GM19397 (cell line): ENCODE data around the gene PHACTR1.

Source experiments
- ATAC-seq: cut with Tn5 transposase; IDR thresholded peaks from one replicate; pipeline ENCODE4 v1.9.1; 2021; ENCODE audit warnings: mild to moderate bottlenecking, moderate library complexity; ENCODE audit not compliant: unreplicated experiment

The PHACTR1 gene

GRCh38 chr6:12844284-12845223, 128.0 kb downstream of the PHACTR1 start:
- no peak for ATAC-seq

- ATAC-seq: no peak
Measured at GRCh38 chr6:12845224-12846004, 128.8 kb downstream of the PHACTR1 start.

DNA sequence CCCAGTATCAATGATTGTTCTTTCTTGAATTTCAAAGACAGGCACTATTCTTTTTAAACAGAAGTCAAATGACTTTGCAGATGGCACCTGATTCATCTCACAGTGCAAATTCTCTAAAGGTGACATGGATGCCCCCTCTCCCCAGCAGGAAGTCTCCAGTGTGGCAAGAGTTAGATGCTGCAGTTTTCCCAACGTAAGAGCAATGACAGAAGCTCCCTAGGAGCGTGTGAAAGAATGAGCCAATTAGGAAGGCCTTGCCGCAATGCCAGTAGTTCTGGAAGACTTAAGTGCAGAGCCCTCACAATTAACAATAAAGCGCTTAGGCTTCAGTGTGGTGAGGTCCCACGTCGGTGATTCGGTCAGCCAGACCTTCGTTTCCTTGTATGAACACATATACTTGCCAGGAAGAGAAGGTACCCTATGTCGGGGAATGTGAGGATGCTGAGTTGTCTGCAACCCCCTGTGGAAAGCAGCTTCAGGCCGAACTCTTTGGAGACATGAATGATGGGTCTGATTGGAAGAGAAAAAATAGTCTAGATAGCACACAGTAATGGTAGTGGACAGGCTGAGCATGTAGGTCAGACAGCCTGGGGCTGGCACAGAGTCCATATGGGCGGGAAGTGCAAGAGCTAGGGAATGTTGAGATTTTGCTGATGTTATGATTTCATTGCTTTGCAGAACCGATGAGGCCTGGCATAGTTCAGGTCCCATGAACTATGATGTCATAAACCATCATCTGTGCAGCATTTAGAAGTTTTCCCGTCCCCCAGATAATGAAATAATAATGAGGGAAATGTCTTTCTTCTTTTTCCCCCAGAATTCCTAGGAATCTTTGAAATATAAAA, 132.6 kb downstream of the PHACTR1 start:
- ATAC-seq: no peak

DNA sequence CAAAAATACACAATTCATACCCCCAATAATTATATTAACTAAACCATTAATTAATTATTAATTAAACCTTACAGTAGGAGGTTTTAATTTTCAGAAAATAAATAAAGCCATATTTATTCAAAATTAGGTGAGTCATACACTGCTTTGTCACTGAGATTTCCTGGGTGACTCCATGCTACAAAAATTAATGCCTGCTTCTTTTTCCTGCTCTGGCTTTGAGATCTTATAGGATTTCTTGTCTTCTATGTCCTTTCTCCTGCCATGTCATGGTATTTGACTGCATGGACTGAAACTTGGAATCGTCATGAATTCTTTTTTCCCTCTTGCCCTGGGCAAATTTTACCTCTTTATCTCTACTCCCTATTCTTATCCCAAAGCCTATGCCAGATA, 133.2 kb downstream of the PHACTR1 start:
- ATAC-seq: no peak

DNA sequence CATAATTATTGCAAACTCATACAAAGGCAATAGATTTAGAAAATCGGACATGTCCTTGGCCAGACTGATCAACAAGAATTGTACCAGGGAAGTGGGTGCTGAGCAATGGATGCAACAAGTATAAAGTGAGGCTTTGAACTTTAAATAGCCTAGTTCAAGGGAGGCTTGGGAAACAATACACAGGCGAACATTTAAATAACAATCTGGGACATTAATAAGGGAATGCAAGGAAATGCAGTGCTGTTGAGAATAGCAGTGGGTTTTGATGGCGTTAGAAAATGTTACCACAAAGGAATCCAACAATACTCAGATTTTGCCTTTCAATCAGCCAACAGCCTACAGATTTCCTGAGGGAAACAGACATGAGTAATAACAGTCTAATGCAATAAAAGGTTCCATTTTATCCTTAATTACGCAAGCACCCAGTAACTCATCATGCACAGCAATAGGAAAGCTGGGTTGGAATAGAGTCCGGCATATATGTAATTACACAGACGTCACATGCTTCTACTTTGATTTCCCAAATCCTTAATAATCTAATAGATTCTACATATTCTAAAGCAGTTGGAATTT, 134.6 kb downstream of the PHACTR1 start:
- ATAC-seq: no peak

DNA sequence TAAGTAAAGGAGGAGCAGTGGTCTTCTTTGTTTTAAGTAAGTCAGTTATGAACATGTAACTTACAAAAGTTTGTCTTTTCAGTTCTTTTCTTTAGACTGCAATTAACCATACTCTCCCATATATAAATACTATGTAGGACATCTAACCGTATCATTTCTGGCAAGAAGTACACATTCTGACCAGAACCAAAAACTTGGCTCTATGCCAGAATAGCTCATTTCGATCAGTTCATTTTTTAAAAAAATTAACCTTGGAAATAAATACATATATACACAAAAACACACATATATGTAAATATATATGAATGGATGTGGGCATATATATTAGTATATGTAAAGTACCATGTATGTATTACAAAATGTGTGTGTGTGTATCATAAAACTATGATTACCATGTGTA, 145.0 kb downstream of the PHACTR1 start:
- ATAC-seq: no peak

DNA sequence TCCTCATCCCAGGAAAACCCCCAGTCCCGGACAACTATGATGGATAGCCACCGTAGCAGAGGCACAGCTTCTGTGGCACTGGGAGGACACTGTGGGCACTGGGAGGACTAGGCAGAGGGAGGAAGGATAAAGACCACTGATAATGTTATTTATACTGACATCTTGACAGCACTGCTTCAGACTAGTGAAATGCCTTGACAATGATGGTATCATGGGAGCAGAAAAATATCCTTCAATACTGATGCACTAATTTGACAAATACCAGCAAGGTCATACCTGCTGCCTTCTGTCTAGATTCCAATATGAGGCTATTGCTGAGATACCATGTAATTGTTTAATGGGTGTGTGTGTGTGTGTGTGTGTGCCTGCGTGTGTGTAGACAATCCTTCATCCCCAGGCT, 148.6 kb downstream of the PHACTR1 start:
- no peak for ATAC-seq

DNA sequence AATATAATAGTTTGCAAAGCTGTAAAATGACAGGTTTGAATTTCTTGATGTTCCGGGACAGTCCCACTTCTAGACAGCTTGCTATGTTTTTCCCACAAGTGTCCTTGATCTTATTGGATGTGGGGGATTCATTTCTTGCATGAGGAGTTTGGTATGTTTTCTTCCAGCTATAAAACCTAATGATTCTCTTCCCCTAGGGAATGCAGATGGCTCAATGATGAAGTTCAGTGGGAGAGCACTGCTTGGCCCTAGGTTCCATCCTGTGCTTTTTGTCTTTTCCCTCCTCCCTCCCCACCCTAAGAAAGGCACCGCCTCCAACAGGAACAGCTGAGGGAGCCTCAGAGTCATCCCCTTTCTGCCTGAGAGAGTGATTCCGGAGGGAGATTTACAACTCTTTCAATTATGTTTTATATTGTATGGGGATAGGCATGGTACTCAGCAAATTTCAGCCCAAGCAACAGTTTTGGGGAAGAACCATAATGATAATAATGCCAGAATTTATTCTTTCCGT, 149.2 kb downstream of the PHACTR1 start:
- no peak for ATAC-seq

DNA sequence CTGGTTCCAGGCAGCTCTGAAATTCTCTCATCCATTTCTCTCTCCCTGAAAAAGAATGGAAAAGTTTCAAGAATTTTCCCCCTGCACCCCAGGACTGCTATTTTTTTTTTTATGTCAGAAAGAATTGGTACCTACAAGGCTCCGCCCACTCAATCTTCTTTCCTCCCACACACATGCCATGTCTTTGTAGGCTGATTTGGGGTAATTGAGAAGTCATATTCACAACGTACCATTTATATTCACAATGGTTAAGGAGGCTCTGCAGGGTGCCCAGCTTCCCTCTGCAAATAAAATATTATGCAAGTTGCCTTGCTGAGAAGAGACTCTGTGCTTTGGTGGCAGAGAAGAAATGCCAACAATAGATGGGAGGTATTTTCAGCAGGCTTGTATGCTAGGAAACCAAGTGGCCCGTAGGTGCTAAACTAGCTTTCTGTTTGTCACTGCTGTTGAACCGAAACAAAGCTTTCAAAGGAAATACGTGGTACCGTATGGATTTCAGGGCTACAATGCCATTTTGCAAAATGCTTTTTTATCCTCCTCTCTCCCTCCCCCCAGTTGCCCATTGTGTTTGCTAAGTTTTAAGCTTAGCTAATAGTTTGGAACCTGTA, 150.0 kb downstream of the PHACTR1 start:
- ATAC-seq: no peak

DNA sequence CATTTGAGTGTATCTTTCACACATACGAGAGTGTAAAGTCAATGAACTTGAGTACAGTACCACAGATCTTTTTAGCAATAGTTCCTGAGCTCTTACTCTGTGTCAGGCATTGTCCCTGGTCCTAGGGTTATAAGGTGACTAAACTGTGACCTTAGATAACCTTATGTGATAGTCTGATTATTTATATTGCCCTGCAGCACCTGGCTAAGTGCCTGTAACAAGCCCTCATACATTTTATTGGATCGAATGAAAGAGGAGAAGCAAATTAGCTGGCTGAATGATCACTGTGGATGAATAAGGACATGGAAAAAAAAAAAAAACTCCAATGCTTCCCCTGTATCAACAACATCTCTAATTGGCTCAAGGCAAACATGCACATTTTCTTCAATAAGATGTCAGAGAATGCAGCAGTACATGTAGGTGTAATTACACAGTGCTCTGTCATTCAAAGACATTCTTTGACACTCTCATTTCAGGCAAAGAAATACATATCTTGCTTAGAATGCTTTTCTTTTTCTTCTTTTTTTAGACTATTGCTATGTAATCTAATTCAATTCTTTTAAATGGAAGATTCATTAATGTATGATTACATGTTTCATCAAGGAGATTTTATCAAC, 153.4 kb downstream of the PHACTR1 start:
- ATAC-seq: no peak

- no peak for ATAC-seq
Measured at GRCh38 chr6:12873691-12874090, 157.1 kb downstream of the PHACTR1 start.

DNA sequence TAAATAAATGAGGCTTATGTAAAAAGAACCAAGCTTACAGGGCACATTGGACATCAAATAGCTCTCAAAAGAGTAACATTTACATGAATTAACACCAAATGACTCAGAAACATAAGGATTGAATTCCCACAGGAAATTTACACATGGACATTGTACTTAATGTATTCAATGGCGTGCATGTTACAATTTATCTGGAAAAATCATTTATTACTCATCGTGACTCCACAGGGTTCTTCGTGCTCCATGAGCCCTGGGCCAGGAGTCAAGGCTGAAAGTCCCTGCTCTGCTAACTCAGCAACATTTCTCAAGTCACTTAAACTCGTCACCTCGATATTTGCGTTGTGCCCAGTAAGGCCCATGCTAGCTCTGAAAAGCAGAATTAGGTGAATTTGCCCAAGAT, 158.5 kb downstream of the PHACTR1 start:
- ATAC-seq: no peak

GRCh38 chr6:12878741-12879140, 162.2 kb downstream of the PHACTR1 start:
- no peak for ATAC-seq

- no peak for ATAC-seq
Measured at GRCh38 chr6:12882761-12883290, 166.3 kb downstream of the PHACTR1 start.

DNA sequence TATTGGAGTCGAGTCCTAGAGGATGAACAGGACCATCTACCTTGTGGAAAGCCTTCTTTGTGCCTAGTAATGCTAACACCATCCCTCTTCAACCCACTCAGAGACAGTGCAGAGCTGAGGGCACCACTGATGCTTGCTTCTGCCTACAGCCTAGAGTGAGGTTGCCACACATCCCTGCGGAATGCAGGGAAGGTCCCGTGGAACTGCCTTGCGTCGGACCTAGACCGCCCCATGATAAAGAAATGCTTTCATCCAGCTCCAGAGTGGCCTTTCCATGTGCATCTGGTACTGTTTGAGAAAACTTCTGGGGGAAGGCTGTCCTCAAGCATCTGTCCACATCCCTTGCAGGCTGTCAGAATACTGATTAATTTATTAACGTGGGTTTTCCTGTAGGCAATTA, 168.4 kb downstream of the PHACTR1 start:
- ATAC-seq: no peak

DNA sequence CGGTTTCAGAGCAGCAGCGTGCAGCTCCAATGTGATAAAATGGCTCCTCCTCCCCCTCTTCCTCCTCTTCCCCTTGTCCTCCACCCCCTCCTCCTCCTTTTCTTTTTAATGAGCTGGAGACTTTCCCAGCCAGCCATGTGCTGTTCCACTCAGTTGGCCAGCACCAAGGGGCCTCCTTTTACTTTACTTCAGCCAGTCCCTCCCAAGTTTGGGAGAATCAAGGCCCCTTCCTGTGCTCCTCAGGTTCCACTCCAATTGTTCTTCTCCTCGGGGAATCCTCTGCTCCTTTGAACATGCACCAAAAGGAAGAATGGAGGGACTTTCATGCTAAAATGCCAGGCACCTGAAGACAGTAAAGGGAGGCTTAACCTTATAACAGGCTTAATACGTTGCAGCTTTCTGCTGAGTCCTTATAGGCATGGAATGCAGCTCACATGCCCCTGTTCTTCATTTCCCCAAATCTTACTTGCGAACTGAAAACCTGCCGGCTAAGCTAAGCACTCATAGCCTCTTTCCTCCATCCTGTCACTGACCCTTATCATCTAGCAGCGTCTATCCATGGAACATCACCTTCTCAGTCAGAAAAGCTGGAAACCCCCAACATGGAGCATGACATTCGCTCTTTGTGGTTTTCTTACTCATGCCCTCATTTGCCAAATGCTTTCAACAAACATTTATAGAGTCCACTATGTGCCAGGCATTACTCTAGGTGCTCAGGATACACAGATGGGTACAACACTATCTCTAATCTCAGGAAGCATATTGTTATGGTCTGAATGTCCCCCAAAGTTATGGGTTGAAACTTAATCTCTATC, 170.6 kb downstream of the PHACTR1 start:
- ATAC-seq: no peak

DNA sequence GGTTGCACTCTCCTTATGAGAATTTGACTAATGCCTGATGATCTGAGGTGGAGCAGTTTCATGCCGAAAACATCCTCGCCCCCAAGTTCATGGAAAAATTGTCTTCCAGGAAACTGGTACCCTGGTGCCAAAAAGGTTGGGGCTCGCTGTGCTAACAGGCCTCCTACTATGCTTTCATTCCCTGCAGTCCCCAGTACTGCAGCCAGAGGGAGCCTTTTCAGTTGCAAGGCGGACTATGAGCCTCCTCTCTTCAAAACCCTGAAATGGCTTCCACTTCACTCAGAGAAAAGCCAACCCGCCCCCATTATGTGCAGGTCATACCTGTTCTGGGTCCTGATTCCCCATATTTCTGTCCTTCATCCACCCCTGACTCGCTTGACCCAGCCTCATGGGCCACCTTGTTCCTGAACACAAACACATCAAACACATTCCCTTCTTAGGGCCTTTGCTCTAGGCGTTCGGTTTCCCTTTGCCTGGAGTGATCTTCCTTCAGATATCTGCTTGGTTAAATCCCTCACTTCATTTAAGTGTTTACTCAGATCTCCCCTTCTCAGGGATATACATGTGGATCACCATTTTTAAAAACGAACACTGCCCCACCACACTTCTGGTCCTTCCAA, 173.7 kb downstream of the PHACTR1 start:
- ATAC-seq: no peak

DNA sequence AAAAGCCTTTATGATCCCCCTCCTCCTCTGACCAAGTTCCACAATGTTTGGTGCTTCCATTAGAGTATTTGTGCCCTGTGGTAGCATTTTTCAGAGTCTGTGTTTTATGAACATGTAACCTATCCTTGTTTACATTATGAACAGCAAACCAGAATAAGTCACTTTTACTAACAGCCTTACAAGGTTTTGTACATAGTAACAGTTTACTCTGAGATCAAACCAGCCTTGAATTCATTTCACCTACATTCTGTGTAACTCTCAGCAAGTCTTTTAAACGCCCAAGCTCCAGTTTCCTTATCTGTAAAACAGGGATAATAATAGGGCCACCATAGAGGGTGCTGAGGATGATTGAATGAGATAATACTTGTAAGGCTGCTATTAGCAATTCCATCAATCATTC, 175.0 kb downstream of the PHACTR1 start:
- ATAC-seq: no peak
